ENCODE results near the gene ASB15.

DNA sequence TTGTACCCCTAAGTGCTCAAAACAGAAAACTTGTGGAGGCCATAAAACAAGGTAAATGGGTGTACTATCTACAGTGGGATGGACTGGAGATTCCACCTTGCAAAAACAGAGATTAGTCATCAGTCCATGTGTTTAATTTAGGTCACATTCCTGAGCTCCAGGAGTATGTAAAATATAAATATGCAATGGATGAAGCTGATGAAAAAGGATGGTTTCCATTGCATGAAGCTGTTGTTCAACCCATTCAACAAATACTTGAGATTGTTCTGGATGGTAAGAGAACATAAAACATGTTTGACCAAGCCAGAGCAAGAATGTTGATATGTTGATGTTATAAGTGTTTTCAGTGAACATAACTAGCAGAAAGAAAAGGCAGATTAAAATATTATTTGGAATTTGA lies 14.6 kb downstream of the ASB15 start:
- TF ChIP-seq, protein P1, sequence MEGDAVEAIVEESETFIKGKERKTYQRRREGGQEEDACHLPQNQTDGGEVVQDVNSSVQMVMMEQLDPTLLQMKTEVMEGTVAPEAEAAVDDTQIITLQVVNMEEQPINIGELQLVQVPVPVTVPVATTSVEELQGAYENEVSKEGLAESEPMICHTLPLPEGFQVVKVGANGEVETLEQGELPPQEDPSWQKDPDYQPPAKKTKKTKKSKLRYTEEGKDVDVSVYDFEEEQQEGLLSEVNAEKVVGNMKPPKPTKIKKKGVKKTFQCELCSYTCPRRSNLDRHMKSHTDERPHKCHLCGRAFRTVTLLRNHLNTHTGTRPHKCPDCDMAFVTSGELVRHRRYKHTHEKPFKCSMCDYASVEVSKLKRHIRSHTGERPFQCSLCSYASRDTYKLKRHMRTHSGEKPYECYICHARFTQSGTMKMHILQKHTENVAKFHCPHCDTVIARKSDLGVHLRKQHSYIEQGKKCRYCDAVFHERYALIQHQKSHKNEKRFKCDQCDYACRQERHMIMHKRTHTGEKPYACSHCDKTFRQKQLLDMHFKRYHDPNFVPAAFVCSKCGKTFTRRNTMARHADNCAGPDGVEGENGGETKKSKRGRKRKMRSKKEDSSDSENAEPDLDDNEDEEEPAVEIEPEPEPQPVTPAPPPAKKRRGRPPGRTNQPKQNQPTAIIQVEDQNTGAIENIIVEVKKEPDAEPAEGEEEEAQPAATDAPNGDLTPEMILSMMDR (conservative IDR thresholded peaks at IDR 0.05 in 1 of 2, IDR thresholded peaks at IDR 0.05 in 1 of 2; ENCODE audit: extremely low read depth in 1 of 2, insufficient read depth in 1 of 2, low read depth in 1 of 2, low read length in 2 of 2): no peak
- no peak for TF ChIP-seq EZH2 (IDR thresholded peaks at IDR 0.05; ENCODE audit: borderline replicate concordance, low read length)
